H9 (cell line): ENCODE measurements around the gene NEURL4. TPM values are rescaled to one million over a fixed set of nuclear protein-coding genes. Genes with fewer than 3 reads are reported as not detected.
A peak's percentile ranks its signal among the peaks of the same experiment; 100 is the strongest.

ENCODE experiments used
- DNase-seq: peaks from one replicate; pipeline ENCODE4 v3.0.0-alpha.2; 2017
- H2AFZ ChIP-seq: one replicate; pipeline ENCODE4 v1.6.1; 2013; ENCODE audit warnings: mild to moderate bottlenecking, low read length, control low read depth, moderate library complexity
- H2AK5ac ChIP-seq: 2 replicates; pipeline ENCODE4 v1.6.1; 2013; ENCODE audit warnings: low read length, control low read depth, mixed read lengths; ENCODE audit not compliant: insufficient read length
- H2BK120ac ChIP-seq: one replicate; pipeline ENCODE4 v1.6.1; 2013; ENCODE audit warnings: low read depth, mild to moderate bottlenecking, low read length, control low read depth, inconsistent platforms; ENCODE audit not compliant: poor library complexity, severe bottlenecking
- H2BK12ac ChIP-seq: 2 replicates; pipeline ENCODE4 v1.6.1; 2013; ENCODE audit warnings: low read length, control low read depth, mixed read lengths, low read depth; ENCODE audit not compliant: insufficient read length
- H2BK15ac ChIP-seq: 2 replicates; pipeline ENCODE4 v1.6.1; 2013; ENCODE audit warnings: low read depth, low read length, control low read depth
- H2BK20ac ChIP-seq: one replicate; pipeline ENCODE4 v1.6.1; 2013; ENCODE audit warnings: low read depth, mild to moderate bottlenecking, low read length, control low read depth, inconsistent platforms; ENCODE audit not compliant: poor library complexity, severe bottlenecking
- H2BK5ac ChIP-seq: 2 replicates; pipeline ENCODE4 v1.6.1; 2013; ENCODE audit warnings: low read length, control low read depth, mixed read lengths; ENCODE audit not compliant: insufficient read length
- H3K14ac ChIP-seq: 2 replicates; pipeline ENCODE4 v1.6.1; 2013; ENCODE audit warnings: low read length, control low read depth; ENCODE audit not compliant: insufficient read depth
- H3K18ac ChIP-seq: 2 replicates; pipeline ENCODE4 v1.6.1; 2013; ENCODE audit warnings: low read depth, mild to moderate bottlenecking, mixed read lengths, low read length, control low read depth; ENCODE audit not compliant: insufficient read length
- H3K23ac ChIP-seq: 2 replicates; pipeline ENCODE4 v1.6.1; 2013; ENCODE audit warnings: low read length, control low read depth, mixed read lengths, low read depth; ENCODE audit not compliant: insufficient read length
- H3K23me2 ChIP-seq: 2 replicates; pipeline ENCODE4 v1.6.1; 2013; ENCODE audit warnings: low read depth, mild to moderate bottlenecking, mixed read lengths, low read length, control low read depth; ENCODE audit not compliant: insufficient read length, poor library complexity, severe bottlenecking
- H3K27ac ChIP-seq: 2 replicates; pipeline ENCODE4 v1.5.1; 2013; ENCODE audit warnings: low read length, control low read depth, mixed read lengths, low read depth; ENCODE audit not compliant: insufficient read length
- H3K27me3 ChIP-seq: 2 replicates; pipeline ENCODE4 v1.6.1; 2013; ENCODE audit warnings: low read length, control low read depth, inconsistent platforms; ENCODE audit not compliant: insufficient read depth
- H3K4ac ChIP-seq: 2 replicates; pipeline ENCODE4 v1.6.1; 2013; ENCODE audit warnings: low read depth, mild to moderate bottlenecking, control low read depth, inconsistent platforms, low read length, moderate library complexity
- H3K4me1 ChIP-seq: 2 replicates; pipeline ENCODE4 v1.6.1; 2013; ENCODE audit warnings: low read length, control low read depth, inconsistent platforms; ENCODE audit not compliant: insufficient read depth
- H3K4me2 ChIP-seq: 2 replicates; pipeline ENCODE4 v1.6.1; 2013; ENCODE audit warnings: low read length, control low read depth, mixed read lengths; ENCODE audit not compliant: insufficient read length, insufficient read depth
- H3K56ac ChIP-seq: 2 replicates; pipeline ENCODE4 v1.6.1; 2013; ENCODE audit warnings: low read depth, mild to moderate bottlenecking, mixed read lengths, low read length, control low read depth; ENCODE audit not compliant: insufficient read length
- H3K79me1 ChIP-seq: 2 replicates; pipeline ENCODE4 v1.6.1; 2013; ENCODE audit warnings: low read depth, mild to moderate bottlenecking, moderate library complexity, low read length, control low read depth, inconsistent platforms; ENCODE audit not compliant: insufficient read depth, poor library complexity, severe bottlenecking
- H3K79me2 ChIP-seq: 2 replicates; pipeline ENCODE4 v1.6.1; 2013; ENCODE audit warnings: low read length, control low read depth, inconsistent platforms; ENCODE audit not compliant: insufficient read depth
- H3K9ac ChIP-seq: 2 replicates; pipeline ENCODE4 v1.6.1; 2013; ENCODE audit warnings: low read length, control low read depth, mixed read lengths; ENCODE audit not compliant: insufficient read length; ENCODE audit errors: extremely low read depth
- H3K9me3 ChIP-seq: one replicate; pipeline ENCODE4 v1.6.1; 2013; ENCODE audit warnings: low read depth, low read length, inconsistent platforms; ENCODE audit not compliant: control insufficient read depth
- H3T11ph ChIP-seq: one replicate; pipeline ENCODE4 v1.6.1; 2013; ENCODE audit warnings: mild to moderate bottlenecking, low read length, control low read depth, inconsistent platforms
- H4K20me1 ChIP-seq: one replicate; pipeline ENCODE4 v1.6.1; 2013; ENCODE audit not compliant: control insufficient read depth, insufficient read length, insufficient read depth
- H4K5ac ChIP-seq: 2 replicates; pipeline ENCODE4 v1.6.1; 2013; ENCODE audit warnings: low read depth, mild to moderate bottlenecking, mixed read lengths, low read length, control low read depth; ENCODE audit not compliant: insufficient read length
- H4K8ac ChIP-seq: replicated peaks from 2 replicates; pipeline ENCODE4 v1.6.1; 2013; ENCODE audit warnings: low read length, control low read depth, mixed read lengths, low read depth; ENCODE audit not compliant: insufficient read length
- H4K91ac ChIP-seq: 2 replicates; pipeline ENCODE4 v1.6.1; 2013; ENCODE audit warnings: low read depth, mild to moderate bottlenecking, moderate library complexity, mixed read lengths, low read length, control low read depth; ENCODE audit not compliant: insufficient read length
- H3K27ac Mint-ChIP-seq, 3 experiments: 2 replicates in 2 of 3; 3 replicates in 1 of 3; pipeline ENCODE4 v1.8.0; 2020 to 2021; ENCODE audit warnings: mixed read lengths in 3 of 3, mild to moderate bottlenecking in 1 of 3, moderate library complexity in 1 of 3
- H3K27me3 Mint-ChIP-seq: 2 replicates; pipeline ENCODE4 v1.8.0; 2021; ENCODE audit warnings: low read depth, mild to moderate bottlenecking, moderate library complexity, mixed read lengths
- H3K36me3 Mint-ChIP-seq, 3 experiments: 2 replicates in 2 of 3; 3 replicates in 1 of 3; pipeline ENCODE4 v1.8.0; 2020 to 2021; ENCODE audit warnings: low read depth in 3 of 3, mixed read lengths in 3 of 3; ENCODE audit not compliant: insufficient read depth in 1 of 3
- H3K4me1 Mint-ChIP-seq, 2 experiments: 2 replicates each; pipeline ENCODE4 v1.8.0; 2020; ENCODE audit warnings: mixed read lengths in 2 of 2
- H3K4me3 Mint-ChIP-seq, 2 experiments: 2 replicates in 1 of 2; 3 replicates in 1 of 2; pipeline ENCODE4 v1.8.0; 2020 to 2021; ENCODE audit warnings: mild to moderate bottlenecking in 2 of 2, mixed read lengths in 2 of 2, moderate library complexity in 1 of 2
- H3K9me3 Mint-ChIP-seq, 2 experiments: 2 replicates in 1 of 2; 3 replicates in 1 of 2; pipeline ENCODE4 v1.8.0; 2020; ENCODE audit warnings: mild to moderate bottlenecking in 2 of 2, mixed read lengths in 2 of 2, moderate library complexity in 1 of 2
- WGBS: extraction: QIAGEN DNeasy Blood & Tissue Kit; methylation state at CpG from one replicate; pipeline ENCODE4 v1.1.7; 2013; ENCODE audit warnings: missing lambda C conversion rate, low lambda C conversion rate, mixed read lengths; ENCODE audit not compliant: insufficient read length; ENCODE audit errors: extremely low coverage; 5-methylcytosine and 5-hydroxymethylcytosine counted together
- total RNA-seq: library from RNA; stranded (reverse); gene quantifications from 2 replicates; pipeline ENCODE4 v1.2.1, GENCODE V29; 2021
- TF ChIP-seq, protein P1 (sequence below): fragments of 200-600 bp; sonication (generic); conservative IDR thresholded peaks from 3 replicates; pipeline ENCODE4 v1.8.0; 2021; ENCODE audit warnings: antibody characterized with exemption, mild to moderate bottlenecking

The NEURL4 gene
- total RNA-seq, 1 experiment from 2014 or later: 54.8 TPM

DNA sequence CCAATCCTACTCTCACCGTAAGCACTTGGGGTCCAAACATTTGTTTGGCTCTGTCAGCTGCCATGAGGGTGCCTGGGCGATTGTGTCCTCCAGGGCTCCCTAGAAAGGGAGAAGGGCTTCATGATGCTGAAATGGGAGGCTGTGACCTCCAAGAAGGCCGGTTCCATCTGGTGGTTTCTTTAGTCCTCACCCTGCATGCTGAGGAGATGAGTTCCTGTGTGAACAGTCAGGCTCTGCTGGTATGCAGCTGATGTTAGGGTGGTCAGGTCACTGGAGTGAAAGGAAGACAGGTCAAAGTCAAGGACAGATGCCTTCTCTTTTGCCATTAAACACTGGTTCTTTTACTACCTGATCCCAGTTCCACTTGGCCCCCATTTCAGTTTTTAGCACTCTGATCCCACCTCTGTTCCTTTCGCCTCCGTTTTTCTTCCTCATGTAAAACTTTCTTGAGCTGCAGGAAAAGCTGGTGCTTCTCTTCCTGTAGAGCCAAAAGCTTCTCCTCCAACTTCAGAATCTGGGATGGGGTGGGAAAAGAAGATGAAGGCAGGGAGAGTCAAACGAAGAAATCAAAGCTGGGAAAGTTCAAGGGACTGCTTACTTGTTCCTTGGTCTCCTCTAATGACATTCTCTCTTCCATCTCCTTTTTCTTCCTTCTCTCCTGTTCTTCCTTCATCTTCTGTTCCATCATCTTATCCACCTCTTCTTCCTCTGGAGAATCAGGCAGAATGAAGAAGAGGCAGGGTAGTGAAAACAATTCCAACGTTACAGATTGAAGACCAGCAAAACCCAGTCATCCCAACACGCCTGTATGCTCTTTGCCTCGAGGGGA is 15.0 kb downstream of the NEURL4 start:
- Histone ChIP-seq H2BK5ac (no peak overlapping the region), H2BK12ac (no peak overlapping the region), H4K20me1 (no peaks in the 10 kb centered on the region), H3K27ac (no peak overlapping the region), H2BK15ac (no peak overlapping the region), H3K27me3 (no peaks in the 10 kb centered on the region), H2AFZ (no peak overlapping the region), H2AK5ac (no peak overlapping the region), H3K23ac (no peak overlapping the region), H3K9ac (peak overlapping the region; percentile 9), H3K4ac (no peak overlapping the region), H3K4me2 (peak overlapping the region; percentile 61), H2BK120ac (no peak overlapping the region), H3K79me1 (no peaks in the 10 kb centered on the region), H3K4me1 (peaks cover 1% of the 10 kb centered on the region; the same call in 1 of the 2 replicates), H3K9me3 (no peaks in the 10 kb centered on the region), H3T11ph (no peak overlapping the region), H2BK20ac (no peak overlapping the region), H3K18ac (no peak overlapping the region), H4K5ac (no peak overlapping the region), H3K14ac (no peak overlapping the region; the same call in 1 of the 2 replicates), H4K8ac (no peak overlapping the region), H4K91ac (no peak overlapping the region), H3K23me2 (peaks cover 10% of the 10 kb centered on the region), H3K79me2 (peaks cover 11% of the 10 kb centered on the region), H3K56ac (no peak overlapping the region)
- Mint-ChIP-seq H3K4me3 (peak overlapping the region; percentile 71 to 87), H3K27ac (peak overlapping the region in 2 of 3 experiments; percentile 86 to 93; a peak in 5 of 7 replicates), H3K9me3 (no peaks in the 10 kb centered on the region; a peak in 1 of 5 replicates), H3K36me3 (peaks cover 55 to 83% (median 82%) of the 10 kb centered on the region in 3 experiments), H3K27me3 (no peaks in the 10 kb centered on the region; the same call in 1 of the 2 replicates), H3K4me1 (peaks cover 34% of the 10 kb centered on the region in 2 experiments)
- WGBS: no CpG with 5 or more reads among the region's 9 CpGs
- TF ChIP-seq, protein P1, sequence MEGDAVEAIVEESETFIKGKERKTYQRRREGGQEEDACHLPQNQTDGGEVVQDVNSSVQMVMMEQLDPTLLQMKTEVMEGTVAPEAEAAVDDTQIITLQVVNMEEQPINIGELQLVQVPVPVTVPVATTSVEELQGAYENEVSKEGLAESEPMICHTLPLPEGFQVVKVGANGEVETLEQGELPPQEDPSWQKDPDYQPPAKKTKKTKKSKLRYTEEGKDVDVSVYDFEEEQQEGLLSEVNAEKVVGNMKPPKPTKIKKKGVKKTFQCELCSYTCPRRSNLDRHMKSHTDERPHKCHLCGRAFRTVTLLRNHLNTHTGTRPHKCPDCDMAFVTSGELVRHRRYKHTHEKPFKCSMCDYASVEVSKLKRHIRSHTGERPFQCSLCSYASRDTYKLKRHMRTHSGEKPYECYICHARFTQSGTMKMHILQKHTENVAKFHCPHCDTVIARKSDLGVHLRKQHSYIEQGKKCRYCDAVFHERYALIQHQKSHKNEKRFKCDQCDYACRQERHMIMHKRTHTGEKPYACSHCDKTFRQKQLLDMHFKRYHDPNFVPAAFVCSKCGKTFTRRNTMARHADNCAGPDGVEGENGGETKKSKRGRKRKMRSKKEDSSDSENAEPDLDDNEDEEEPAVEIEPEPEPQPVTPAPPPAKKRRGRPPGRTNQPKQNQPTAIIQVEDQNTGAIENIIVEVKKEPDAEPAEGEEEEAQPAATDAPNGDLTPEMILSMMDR: no peak
- no peak for DNase-seq
